ENCODE results near the gene HSD17B7. TPM values are rescaled to one million over a fixed set of nuclear protein-coding genes. Genes with fewer than 3 reads are reported as not detected.

Gene HSD17B7
- total and polyA plus RNA-seq, 2 of the 8 experiments (the other 6 are each of a cell fraction or from before 2014, with no cell fraction given): 31.0 to 37.8 TPM

DNA sequence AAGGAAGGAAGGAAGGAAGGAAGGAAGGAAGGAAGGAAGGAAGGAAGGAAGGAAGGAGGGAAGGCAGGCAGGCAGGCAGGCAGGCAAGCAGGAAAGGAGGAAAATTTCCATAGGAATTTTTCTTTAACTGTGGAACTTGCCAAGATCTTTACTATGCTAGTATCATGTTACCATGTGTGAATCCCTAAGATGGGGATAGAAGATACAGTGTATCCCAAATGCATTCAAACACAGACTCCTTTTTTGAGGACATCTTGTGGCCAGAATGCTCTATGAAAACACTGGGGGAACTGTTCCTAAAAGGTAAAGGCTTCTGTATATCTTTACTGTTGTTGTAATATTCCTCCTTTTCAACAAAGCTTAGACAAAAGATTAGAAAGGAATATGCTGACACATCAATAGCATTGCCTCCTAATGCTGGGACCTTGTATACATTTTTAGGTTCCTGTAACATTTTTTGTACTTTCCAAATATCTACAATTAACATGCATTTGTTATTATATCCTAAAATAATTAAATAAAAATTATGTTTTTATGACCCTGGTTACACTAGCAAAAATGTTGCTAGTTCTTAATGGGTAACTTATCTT is 49.8 kb downstream of the HSD17B7 start:
- H2BK120ac ChIP-seq (replicated peaks; ENCODE audit: low read depth, low read length): no peak overlapping the region
- H3K4me1 ChIP-seq (replicated peaks in 1 of 4; ENCODE audit: control insufficient read depth in 3 of 4, insufficient read depth in 4 of 4, low read length in 3 of 4): no peaks in the 10 kb centered on the region
- no peak for DNase-seq (ENCODE audit: low read depth in 1 of 2, low spot score in 2 of 2)
- no peaks in the 10 kb centered on the region for H3K79me2 ChIP-seq (ENCODE audit: control insufficient read depth in 1 of 2, insufficient read depth in 2 of 2, low read length in 2 of 2)
- no peak overlapping the region for H3K4ac ChIP-seq (replicated peaks; ENCODE audit: insufficient read length, low read depth, low read length)
- FAIRE-seq: no peak
- no peaks in the 10 kb centered on the region for H3K27me3 ChIP-seq (replicated peaks in 1 of 4; ENCODE audit: control insufficient read depth in 3 of 4, extremely low read depth in 1 of 4, insufficient read depth in 3 of 4, low read length in 3 of 4)
- H2BK12ac ChIP-seq (ENCODE audit: low read depth, low read length): no peak overlapping the region
- H3K56ac ChIP-seq (replicated peaks; ENCODE audit: insufficient read length, low read depth, low read length): no peak overlapping the region
- H3K79me1 ChIP-seq (ENCODE audit: low read depth, low read length): no peaks in the 10 kb centered on the region
- no peak overlapping the region for H4K5ac ChIP-seq (ENCODE audit: insufficient read length, low read depth, low read length)
- no peaks in the 10 kb centered on the region for H4K20me1 ChIP-seq (replicated peaks in 1 of 2; ENCODE audit: control insufficient read depth in 1 of 2, insufficient read depth in 2 of 2, low read length in 2 of 2)
- no peak overlapping the region for H3K9ac ChIP-seq (replicated peaks in 1 of 4; ENCODE audit: extremely low read depth in 1 of 4, low read depth in 3 of 4, low read length in 3 of 4)
- H2AK5ac ChIP-seq (ENCODE audit: low read depth, low read length): no peak overlapping the region
- no peak overlapping the region for H2BK15ac ChIP-seq (ENCODE audit: low read length)
- H3K36me3 ChIP-seq (ENCODE audit: control insufficient read depth in 2 of 4, insufficient read depth in 4 of 4, low read length in 3 of 4): no peaks in the 10 kb centered on the region
- ChIA-PET CTCF (ENCODE audit: partially characterized antibody) (interaction anchor here (0.6 kb wide), 1 partner anchor 235 kb away, joined by 4 read pairs; no protein-coding TSS in a partner anchor), POLR2A (ENCODE audit: partially characterized antibody) (no interaction called here)
- no peak overlapping the region for H2BK5ac ChIP-seq (ENCODE audit: low read depth, low read length)
- no peak overlapping the region for H3K23ac ChIP-seq (ENCODE audit: insufficient read length)
- H3K27ac ChIP-seq (ENCODE audit: low read depth, low read length): no peak overlapping the region
- H3K4me3 ChIP-seq (ENCODE audit: extremely low read depth in 1 of 4, insufficient read depth in 2 of 4, low read depth in 3 of 4, low read length in 4 of 4): no peak overlapping the region
- H3K23me2 ChIP-seq (ENCODE audit: low read depth, low read length): no peaks in the 10 kb centered on the region; the same call in 1 of the 2 replicates
- no peak overlapping the region for H3K4me2 ChIP-seq (ENCODE audit: insufficient read depth in 1 of 2, low read depth in 2 of 2, low read length in 2 of 2)
- TF ChIP-seq EGR1 (IDR thresholded peaks at IDR 0.05; ENCODE audit: borderline replicate concordance, low read depth, low read length) (no peak), MAFK (IDR thresholded peaks at IDR 0.05; ENCODE audit: low read depth, low read length) (peak; percentile 40; the same call in 1 of the 2 replicates)
- H2AFZ ChIP-seq (ENCODE audit: low read length): no peak overlapping the region
- no peak overlapping the region for H3K18ac ChIP-seq (ENCODE audit: extremely low read depth, low read length)
- peaks cover 9 to 13% of the 10 kb centered on the region in 2 experiments; a peak in 2 of 4 replicates for H3K9me3 ChIP-seq (ENCODE audit: insufficient read depth in 2 of 2, low read depth in 1 of 2, low read length in 1 of 2)
- no peak overlapping the region for H3K14ac ChIP-seq (ENCODE audit: insufficient read length)
- H2BK20ac ChIP-seq (ENCODE audit: low read length): no peak overlapping the region
- H4K8ac ChIP-seq (ENCODE audit: extremely low read depth, insufficient read depth, low read length): no peak overlapping the region
- no peak overlapping the region for H4K91ac ChIP-seq (replicated peaks; ENCODE audit: insufficient read length, low read length)
